HG03469 (cell line): ENCODE measurements around the gene NTNG2.

Experiments
- ATAC-seq: cut with Tn5 transposase; IDR thresholded peaks from one replicate; pipeline ENCODE4 v1.9.1; 2021; ENCODE audit warnings: mild to moderate bottlenecking, moderate library complexity, moderate number of reproducible peaks; ENCODE audit not compliant: unreplicated experiment

NTNG2 gene

DNA sequence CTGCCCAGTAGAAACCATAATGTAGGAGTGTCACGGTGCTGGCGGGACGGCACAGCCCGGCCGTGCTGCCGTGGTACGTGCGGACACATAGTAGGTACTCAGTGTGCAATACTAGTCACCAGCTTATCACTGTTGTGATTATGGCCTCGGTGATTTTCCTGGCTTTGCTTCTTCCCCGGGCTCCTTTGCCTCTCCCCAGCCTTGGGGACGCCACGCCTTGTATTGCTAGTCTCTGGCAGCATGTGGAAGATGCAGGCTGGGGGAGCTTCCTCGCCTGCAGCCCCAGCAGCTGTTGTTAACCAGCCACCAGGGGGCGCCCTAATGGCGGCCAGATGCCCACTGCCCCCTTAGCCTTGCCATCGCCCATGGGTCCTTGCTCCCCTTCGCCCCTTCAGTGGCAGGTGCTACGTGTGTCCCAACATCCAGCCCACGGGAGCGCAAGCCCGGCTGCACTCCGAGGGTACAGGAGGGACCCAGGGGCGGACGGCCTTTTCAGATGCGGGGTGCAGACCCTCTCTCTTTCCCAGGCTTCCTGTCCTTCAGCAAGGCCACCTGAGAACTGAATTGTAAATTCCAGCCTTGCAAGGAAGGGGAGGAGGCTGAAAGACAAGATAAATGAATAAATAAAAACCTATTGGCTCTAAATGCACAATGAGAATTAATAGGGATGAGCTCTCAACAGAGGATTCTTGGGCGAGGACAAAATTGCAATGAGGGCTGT, 8.0 kb downstream of the NTNG2 start:
- ATAC-seq, result no peak

DNA sequence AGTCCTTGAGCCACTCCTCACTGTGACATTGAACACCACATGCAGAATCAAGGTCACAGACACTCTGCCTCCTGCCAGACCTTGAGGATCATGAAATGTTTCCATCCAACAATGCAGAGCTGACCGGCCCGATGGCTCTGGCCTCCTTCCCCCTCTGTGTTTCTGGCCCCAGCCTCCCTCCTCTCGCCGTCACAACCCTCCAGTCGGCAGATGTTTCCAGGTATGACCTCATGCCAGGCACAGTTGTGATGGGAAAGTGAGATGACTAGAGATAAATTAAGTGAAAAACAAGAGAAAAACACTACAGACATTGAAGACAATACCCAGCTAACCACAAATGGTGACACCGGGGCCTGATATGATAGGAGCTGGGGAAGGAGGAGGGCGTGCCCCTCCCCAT, 9.8 kb downstream of the NTNG2 start:
- no peak for ATAC-seq

DNA sequence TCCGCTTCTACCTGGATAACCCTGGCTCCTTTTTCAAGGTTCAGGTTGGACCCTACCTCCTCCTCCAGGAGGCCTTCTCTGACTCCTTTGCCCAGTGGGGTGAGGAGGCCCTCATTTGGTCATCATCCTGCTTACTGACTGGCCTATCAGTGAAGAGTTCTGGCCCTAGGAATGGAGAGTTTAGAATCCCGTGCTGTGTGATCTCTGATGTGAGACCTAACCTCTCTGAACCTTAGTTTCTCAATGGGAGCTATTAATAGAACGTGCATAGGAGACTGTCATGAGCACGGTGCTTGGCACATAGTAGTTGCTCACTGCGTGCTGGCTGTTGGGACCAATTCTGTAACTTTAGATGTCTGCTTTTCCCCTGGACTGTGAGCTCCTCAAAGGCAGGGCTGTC, 10.3 kb downstream of the NTNG2 start:
- ATAC-seq, result no peak

DNA sequence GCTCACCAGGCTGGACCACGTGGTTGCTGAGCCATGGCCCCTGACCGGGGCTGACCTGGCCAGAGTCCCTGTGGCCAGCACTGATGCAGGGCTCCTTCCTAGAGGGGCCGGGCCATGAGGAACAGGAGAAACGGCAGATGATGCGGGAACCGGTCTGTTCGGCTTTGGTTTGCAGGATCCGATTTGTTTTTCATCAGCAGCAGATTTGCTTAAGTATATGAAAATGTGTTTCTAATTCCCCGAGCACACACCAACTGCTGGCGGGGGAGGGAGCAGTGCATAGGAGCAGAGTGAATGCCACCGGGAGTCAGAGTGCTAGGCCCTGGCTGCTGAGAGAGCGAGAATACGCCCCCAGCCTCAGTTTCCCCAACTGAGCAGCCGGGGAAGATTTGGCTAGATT, 13.6 kb downstream of the NTNG2 start:
- ATAC-seq, result no peak

DNA sequence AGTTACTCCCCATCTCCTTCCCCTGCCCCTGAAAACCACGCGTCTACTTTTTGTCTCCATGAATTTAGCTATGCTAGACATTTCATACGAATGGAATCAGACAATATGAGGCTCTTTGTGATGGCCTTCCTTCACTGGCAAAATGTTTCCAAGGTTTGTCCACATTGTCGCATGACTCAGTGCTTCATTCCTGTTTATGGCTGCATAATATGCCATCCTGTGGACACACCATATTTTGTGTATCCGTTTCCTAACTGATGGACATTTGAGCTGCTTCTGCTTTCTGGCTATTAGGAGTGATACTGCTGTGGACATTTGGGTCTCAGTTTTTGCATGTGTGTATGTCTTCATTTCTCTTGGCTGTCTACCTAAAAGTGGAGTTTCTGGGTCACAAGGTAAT, 14.5 kb downstream of the NTNG2 start:
- no peak for ATAC-seq

DNA sequence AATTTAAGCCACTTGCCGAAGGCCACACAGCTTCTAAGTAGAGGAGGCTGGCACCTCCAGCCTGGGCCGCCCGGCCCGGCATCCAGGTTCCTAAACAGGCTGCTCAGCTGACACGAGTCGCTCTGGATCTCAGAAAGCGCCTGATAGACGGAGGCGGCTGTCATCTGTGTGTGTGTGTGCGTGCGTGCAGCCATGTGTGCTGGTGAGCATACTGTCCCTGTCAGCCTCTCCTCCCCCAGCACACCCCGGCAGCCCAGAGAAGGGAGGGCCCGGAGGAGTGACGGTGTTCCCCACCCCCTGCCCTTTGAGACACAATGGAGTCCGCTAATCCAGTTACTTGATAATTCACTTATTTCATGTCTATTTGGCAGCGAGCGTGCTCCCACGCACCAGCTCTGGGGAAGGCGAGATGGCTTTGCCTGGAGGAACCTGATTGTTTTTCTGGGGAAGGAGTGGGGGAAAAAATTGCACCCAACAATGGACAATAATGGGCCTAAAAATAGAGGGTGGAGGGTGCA, 20.0 kb downstream of the NTNG2 start:
- no peak for ATAC-seq

DNA sequence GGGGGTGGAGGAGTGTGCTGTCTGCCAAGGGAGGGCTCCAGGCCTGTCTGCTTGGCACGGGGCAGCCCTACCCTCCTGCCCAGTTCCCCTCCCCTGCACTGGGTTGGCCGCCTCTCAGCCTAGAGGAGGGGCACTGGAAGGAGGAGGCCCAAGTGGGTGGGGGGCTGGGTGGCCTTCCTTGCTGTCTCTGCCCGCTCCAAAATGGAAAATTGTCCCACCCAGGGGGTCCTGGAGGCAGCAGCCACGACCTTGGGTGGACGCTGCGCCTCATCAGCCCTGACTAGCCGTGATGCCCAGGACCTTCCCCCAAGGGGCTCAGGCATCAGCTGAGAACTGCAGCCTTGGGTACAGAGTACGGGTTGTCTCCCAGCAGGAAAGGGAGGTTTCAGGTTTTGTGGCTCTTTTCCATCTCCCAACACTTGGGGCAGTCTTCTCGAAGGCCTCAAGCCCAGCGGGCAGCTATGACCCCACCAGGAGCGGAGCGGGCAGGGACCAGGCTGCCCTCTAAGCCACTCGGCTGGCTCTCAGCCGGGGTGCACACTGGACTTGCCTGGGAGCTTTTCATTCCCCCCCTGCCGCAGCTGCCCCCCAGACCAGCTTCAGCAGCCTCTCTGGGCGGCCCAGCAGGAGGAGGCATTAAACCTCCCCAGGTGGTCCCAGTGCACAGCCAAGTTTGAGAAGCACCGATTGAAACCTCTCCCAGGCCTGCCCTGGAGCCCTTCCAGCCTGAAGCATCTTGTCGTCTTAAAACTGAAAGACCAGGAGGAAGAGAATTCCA, 20.6 kb downstream of the NTNG2 start:
- no peak for ATAC-seq

DNA sequence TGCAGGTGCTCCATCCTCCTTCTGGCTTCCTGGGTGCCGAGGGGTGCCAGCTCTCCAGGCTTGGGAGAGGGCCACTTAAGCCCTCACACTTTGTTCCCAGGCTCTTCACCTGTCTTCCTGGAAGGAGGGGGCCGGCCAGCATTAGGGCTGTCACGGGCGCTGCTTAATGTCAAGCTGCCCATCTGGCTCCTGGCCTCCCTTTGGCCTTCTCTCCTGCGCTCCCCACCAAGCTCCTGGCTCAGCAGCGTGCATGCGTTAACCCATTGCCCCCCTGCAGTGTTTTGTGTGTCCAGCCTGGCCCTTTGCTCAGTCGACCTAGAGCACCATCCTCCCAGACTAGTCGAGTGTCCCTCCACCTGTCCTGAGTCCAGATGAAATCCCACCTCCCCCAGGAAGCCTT, 21.3 kb downstream of the NTNG2 start:
- no peak for ATAC-seq

DNA sequence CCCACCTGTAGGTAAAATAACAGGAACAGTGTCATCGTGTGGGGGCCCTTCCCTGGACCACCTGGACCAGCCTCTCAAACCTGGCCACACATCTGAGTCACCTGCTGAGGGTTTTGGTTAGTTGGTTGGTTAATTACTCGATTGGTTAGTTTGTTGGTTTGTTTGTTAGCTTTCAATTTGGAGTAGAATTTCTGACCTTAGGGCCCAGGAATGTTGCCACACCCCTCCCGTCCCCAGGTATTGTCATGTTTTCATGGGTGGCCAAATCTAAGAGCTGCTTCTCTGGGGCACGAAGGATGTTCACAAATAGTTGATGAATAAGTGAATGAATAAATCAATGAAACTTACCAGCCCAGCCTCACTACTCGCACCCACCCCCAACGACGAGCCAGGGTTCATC, 21.9 kb downstream of the NTNG2 start:
- ATAC-seq, result no peak

DNA sequence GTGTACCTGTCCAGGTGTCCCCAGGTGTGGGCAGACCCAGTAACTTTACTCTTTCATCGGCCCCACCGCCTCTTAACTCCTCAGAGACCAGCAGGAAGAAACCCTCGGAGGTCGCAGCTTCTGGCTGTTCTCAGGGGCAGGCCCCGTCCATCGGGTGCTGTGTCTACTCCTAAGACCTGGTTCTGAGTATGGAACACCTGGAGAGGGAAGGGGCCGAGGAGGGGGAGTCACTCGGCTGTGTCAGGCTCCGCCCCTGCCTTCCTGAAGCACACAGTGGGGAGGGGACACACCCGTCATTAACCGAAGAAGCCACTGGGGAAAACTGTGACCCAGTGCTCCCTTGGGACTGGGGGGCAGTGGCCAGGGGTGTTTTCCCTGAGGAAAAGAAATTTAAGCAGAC, 22.3 kb downstream of the NTNG2 start:
- no peak for ATAC-seq

DNA sequence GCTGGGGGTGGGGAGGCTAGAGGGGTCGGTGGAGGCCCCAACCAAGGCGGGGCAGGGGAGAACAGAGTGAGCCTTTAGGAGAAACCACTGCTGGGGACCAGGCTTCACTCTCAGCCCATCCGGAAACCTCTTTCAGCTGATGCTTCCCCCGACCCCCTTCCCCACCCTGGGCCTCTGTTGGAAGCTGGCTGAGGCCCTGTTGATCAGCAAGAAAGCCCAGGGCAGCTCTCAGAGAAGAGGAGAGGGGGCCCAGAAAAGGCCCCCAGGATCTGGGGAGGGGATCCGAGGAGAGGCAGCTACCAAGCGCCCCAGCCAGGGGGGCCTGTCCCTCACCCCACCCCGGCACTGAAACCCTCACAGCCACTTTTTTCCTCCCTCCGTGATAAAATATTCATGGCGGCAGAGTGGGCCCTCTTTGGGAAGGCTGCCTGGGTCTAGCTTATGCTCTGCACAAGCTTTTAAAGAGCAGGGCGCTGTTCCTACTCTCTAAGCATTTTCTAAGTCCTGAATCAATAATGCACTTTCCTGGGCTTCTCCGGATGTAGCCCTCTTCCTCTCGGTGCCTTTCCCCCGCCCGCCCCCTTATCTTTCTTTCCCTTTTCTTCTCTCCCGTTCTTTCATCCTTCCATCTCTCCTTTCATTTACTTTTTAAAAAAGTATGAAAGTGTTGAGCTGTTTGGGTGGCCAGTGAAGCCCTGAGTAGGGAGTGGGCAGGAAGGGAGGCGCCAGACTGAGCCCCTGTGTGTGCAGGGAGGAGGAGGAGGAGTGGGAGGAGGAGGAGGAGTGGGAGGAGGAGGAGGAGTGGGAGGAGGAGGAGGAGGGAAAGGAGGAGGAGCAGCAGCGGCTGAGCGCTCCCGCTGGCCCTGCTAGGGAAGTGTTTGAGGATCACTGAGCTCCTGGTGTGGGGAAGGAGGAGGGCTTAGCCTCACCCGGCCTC, 23.5 kb downstream of the NTNG2 start:
- ATAC-seq, result no peak

DNA sequence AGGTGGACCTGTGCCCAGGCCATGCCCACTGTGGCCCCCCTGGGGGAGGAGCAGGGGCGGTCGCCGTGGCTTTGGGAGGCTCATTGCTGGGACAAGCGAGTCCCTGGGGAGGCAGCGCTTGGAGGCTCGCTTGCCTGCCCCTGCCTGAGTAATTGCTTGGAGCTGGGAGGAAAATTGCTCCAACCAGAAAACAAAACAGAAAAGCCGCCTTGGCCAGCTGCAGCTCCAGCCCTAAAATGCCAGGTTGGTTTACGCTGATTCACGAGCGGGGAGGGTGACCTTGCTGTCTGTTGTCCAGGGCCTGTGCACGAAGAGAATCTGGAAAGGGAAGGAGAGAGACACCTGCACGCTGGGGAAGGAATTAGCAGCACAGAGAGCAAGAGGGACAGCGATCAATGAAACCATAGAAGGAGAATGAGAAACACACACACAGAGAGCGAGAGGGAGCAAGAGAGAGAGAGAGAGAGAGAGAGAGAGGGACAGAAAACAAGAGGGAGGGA, 25.3 kb downstream of the NTNG2 start:
- ATAC-seq, result no peak

DNA sequence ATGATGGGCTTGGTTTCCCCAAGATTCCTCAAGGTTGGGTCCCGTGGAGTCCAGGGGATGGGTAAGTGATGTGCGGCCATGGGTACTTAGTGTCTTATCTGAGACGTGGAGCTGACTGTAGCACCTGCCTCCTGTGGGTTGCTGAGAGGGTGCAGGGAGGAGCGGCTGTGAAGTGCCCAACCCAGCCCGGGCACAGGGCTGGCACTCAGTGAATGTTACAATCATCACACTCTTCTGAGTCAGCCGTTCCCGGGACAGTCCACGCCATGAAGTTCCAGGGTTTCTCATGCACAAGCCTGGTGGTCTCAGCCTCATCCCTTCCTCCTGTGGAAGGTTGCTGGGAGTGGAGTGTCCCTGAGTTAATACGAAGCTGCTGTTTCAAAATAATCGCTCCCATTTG, 29.1 kb downstream of the NTNG2 start:
- no peak for ATAC-seq

DNA sequence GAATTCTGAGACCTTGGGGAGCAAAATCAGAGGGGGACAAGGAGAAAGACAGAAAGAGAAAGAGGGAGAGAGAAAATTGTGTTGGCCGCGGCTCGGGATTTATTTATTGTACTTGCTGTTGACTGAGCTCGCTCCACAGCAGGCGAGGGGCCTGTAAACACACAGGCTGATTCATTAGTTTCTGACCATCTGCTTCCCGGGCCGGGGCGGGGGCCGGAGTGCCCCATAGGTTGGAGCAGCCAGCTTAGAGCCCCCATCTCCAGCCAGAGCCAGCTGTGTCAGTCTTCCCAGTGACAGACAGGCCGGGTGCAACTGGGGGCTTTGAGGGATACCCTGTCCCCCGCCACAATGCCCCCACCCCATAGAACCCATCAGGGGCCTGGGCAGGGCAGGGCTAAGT, 30.9 kb downstream of the NTNG2 start:
- ATAC-seq, result no peak

DNA sequence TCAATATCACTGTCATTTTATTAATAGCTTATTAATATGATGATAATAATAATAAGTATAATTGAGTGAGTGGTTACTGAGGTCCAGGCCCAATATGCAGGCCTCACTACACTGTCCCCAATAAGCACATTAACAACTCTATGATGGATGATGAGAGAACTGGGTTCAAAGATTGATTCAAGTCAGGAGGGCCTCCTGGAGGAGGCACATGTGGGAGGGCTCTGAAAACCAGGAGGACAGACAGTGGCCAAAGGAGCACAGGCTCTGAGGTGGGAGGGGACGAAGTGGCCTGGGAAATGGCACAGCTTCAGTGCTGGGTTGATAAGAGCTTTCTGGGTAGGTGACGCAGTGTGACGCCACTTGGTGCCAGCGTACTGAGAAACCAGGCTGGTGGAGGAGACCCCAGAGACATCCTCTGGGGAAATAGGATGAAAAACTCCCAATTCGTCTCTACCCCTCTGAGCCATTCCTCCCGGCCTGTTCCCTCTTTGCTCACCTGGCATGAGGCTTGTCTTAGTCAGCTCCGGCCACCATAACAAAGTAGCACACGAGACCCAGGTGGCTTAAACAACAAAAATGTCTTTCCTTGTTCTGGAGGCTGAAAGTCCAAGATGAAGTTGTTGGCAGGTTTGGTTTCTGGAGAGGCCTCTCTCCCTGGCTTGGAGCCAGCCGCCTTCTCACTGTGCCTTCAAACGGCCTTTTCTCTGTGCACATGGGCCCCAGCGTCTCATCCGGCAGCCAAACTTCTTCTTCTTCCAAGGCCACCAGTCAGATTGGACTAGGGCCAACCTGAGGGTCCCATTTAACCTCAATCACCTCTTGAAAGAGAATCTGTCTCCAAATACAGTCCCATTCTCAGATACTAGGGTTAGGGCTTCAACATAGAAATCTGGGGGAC, 31.6 kb downstream of the NTNG2 start:
- no peak for ATAC-seq

DNA sequence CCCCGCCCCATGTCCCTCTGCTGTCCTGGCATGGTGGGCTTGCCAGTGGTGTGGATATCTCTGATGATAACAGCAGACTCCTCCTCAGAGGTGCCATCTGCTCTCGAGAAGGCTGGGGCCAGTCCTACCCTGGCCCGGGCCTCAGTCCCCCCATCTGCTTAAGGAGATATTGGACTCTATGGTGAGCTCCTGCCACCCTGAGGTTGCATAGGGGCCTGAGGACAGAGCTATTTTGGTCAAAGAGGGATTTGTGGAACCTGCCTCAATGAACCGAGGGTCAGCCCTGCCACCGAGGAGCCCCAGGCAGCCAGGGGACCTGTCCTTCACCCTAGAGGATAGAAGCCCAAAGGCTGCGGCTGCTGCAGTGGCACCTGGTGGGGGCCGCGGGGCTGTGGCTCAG, 32.6 kb downstream of the NTNG2 start:
- ATAC-seq, result no peak

DNA sequence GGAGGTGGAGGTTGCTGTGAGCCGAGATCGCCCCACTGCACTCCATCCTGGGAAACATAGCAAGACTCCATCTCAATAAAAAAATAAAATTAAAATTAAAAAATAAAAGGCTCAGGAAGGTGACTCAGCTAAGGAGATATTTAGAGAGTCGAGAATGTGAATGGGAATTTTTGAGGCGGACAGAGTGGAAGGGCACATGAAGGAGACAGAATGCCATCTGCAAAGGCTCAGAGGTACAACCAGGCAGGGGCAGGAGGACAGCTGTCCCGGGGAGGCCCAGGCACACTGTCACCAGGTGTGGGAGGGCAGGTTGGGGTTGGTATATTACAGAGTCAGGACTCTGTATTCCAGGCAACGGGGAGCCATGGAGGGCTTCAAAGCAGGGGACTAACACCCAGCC, 35.5 kb downstream of the NTNG2 start:
- ATAC-seq, result no peak

DNA sequence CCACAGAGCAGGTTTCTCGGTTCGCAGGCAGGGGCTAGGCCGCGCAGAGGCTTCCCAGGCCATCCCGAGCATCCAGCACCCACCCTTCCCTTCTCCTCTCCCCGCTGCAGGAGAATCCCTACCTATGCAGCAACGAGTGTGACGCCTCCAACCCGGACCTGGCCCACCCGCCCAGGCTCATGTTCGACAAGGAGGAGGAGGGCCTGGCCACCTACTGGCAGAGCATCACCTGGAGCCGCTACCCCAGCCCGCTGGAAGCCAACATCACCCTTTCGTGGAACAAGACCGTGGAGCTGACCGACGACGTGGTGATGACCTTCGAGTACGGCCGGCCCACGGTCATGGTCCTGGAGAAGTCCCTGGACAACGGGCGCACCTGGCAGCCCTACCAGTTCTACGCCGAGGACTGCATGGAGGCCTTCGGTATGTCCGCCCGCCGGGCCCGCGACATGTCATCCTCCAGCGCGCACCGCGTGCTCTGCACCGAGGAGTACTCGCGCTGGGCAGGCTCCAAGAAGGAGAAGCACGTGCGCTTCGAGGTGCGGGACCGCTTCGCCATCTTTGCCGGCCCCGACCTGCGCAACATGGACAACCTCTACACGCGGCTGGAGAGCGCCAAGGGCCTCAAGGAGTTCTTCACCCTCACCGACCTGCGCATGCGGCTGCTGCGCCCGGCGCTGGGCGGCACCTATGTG, 36.1 kb downstream of the NTNG2 start:
- ATAC-seq, result no peak

DNA sequence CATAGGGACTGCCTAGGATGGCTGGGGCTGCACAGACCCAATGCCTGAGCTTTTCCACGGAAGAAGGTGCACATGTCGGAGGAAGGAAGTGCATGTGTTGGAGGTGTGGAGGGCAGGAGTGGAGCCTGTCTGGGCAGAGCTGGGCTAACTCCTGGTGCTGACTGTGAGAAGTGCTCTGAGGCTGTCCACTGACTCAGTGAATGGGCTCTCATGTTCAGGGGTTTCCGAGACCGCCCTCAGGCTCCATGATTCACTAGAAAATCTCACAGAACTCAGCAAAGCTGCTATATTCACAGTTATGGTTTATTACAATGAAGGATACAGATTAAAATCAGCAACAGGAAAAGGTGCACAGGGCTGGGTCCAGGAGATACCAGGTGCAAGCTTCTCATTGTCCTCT, 37.2 kb downstream of the NTNG2 start:
- no peak for ATAC-seq

DNA sequence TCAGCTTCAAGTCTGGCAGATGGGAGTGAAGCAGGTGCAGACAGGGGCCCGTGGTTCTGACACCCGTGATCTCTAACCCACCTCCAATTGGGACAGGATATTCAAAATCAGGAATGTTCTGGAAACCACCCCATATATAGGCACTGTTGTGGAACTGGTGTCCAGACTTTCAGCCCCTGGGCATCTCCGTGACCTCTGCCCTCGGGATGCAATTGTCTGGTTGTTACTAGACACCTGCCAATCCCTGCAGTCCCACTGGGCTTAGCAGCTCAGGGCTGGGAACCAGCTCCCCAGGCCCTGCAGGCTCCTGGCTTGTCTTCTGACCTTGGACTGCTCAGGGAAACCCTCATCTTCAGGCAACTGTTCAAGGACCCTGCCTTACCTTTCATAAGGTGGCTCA, 38.8 kb downstream of the NTNG2 start:
- no peak for ATAC-seq
